ENCODE results near the gene NECAB3. TPM values are rescaled to one million over a fixed set of nuclear protein-coding genes. Genes with fewer than 3 reads are reported as not detected.

Gene NECAB3
- total RNA-seq, 5 donors from 2014 or later (not counting 1 experiment from before 2014, with no cell fraction given) = 8.5 to 33.9 (median 28.9) TPM

GRCh38 chr20:33675136-33675959, 1.1 kb upstream of the NECAB3 start:
- POLR2A ChIA-PET = no interaction called here
- ATAC-seq (replicated peaks in 1 of 4) = no peak
- Mint-ChIP-seq H3K4me1 (peaks cover 42 to 50% (median 49%) of the 10 kb centered on the region in 3 donors), H3K27ac (peak overlapping the region; percentile 24 to 62), H3K4me3 (peak overlapping the region; percentile 53 to 84 (median 79)), H3K27me3 (no peaks in the 10 kb centered on the region), H3K36me3 (no peaks in the 10 kb centered on the region), H3K9me3 (no peaks in the 10 kb centered on the region)
- Histone ChIP-seq H3K4me1 (ENCODE audit: control insufficient read depth in 1 of 2, extremely low read depth in 1 of 2, insufficient read depth in 2 of 2, low read length in 2 of 2) (peaks cover 20 to 59% of the 10 kb centered on the region in 2 experiments), H3K36me3 (ENCODE audit: control insufficient read depth in 2 of 2, extremely low read depth in 1 of 2, insufficient read depth in 1 of 2, low read length in 1 of 2) (no peaks in the 10 kb centered on the region), H3K27me3 (replicated peaks in 1 of 2; ENCODE audit: control insufficient read depth in 2 of 2, extremely low read depth in 1 of 2, insufficient read depth in 2 of 2, low read length in 1 of 2) (peaks cover 0 to 3% of the 10 kb centered on the region in 2 experiments), H3K4me3 (ENCODE audit: control insufficient read depth in 1 of 2, extremely low read depth in 1 of 2, low read length in 1 of 2) (no peak overlapping the region), H3K9me3 (no peaks in the 10 kb centered on the region), H3K27ac (ENCODE audit: low read length) (no peak overlapping the region)
- DNase-seq = no peak
- CTCF ChIA-PET = no interaction called here
- 98% methylated on average over 5 of the region's 16 CpGs for WGBS (ENCODE audit: insufficient coverage)

GRCh38 chr20:33673410-33674293, 576 bp downstream of the NECAB3 start:
- H3K9me3 Mint-ChIP-seq = no peaks in the 10 kb centered on the region
- WGBS (ENCODE audit: insufficient coverage) = 19% methylated on average over 24 of the region's 29 CpGs
- Histone ChIP-seq H3K27me3 (replicated peaks in 1 of 2; ENCODE audit: control insufficient read depth in 2 of 2, extremely low read depth in 1 of 2, insufficient read depth in 2 of 2, low read length in 1 of 2) (peaks cover 0 to 3% of the 10 kb centered on the region in 2 experiments), H3K4me1 (ENCODE audit: control insufficient read depth in 1 of 2, extremely low read depth in 1 of 2, insufficient read depth in 2 of 2, low read length in 2 of 2) (peaks cover 10 to 42% of the 10 kb centered on the region in 2 experiments), H3K36me3 (ENCODE audit: control insufficient read depth in 2 of 2, extremely low read depth in 1 of 2, insufficient read depth in 1 of 2, low read length in 1 of 2) (no peaks in the 10 kb centered on the region), H3K4me3 (ENCODE audit: control insufficient read depth in 1 of 2, extremely low read depth in 1 of 2, low read length in 1 of 2) (peak overlapping the region; percentile 20 to 58), H3K27ac (ENCODE audit: low read length) (no peak overlapping the region), H3K9me3 (no peaks in the 10 kb centered on the region)
- H3K4me3 Mint-ChIP-seq = peak overlapping the region; percentile 80 to 88 (median 84)
- POLR2A ChIA-PET = no interaction called here
- peaks cover 28 to 40% (median 32%) of the 10 kb centered on the region in 3 donors for H3K4me1 Mint-ChIP-seq
- CTCF ChIA-PET = interaction anchor here in 1 of 2 donors (0.5 kb wide), 1 partner anchor 173 kb away, joined by 4 read pairs; no protein-coding TSS in a partner anchor
- no peaks in the 10 kb centered on the region for H3K36me3 Mint-ChIP-seq
- DNase-seq = no peak
- H3K27me3 Mint-ChIP-seq = no peaks in the 10 kb centered on the region
- peak in 2 of 4 experiments; percentile 29 to 35 for ATAC-seq (replicated peaks in 1 of 4)
- peak overlapping the region in 1 of 2 donors; percentile 80 for H3K27ac Mint-ChIP-seq

- DNase-seq (no peak), ATAC-seq (replicated peaks in 1 of 4) (no peak)
- Mint-ChIP-seq H3K36me3 (no peaks in the 10 kb centered on the region), H3K4me3 (peak overlapping the region; percentile 80 to 88 (median 84)), H3K27me3 (no peaks in the 10 kb centered on the region), H3K4me1 (peaks cover 27 to 38% (median 31%) of the 10 kb centered on the region in 3 donors), H3K27ac (peak overlapping the region; percentile 56 to 64), H3K9me3 (no peaks in the 10 kb centered on the region)
- Histone ChIP-seq H3K36me3 (ENCODE audit: control insufficient read depth in 2 of 2, extremely low read depth in 1 of 2, insufficient read depth in 1 of 2, low read length in 1 of 2) (no peaks in the 10 kb centered on the region), H3K27ac (ENCODE audit: low read length) (no peak overlapping the region), H3K4me1 (ENCODE audit: control insufficient read depth in 1 of 2, extremely low read depth in 1 of 2, insufficient read depth in 2 of 2, low read length in 2 of 2) (peaks cover 4 to 42% of the 10 kb centered on the region in 2 experiments), H3K4me3 (ENCODE audit: control insufficient read depth in 1 of 2, extremely low read depth in 1 of 2, low read length in 1 of 2) (no peak overlapping the region), H3K27me3 (replicated peaks in 1 of 2; ENCODE audit: control insufficient read depth in 2 of 2, extremely low read depth in 1 of 2, insufficient read depth in 2 of 2, low read length in 1 of 2) (peaks cover 0 to 3% of the 10 kb centered on the region in 2 experiments), H3K9me3 (no peaks in the 10 kb centered on the region)
- CTCF ChIA-PET = no interaction called here
- 80% methylated on average over 2 of the region's 4 CpGs for WGBS (ENCODE audit: insufficient coverage)
- POLR2A ChIA-PET = no interaction called here
These were observed 1.2 kb downstream of the NECAB3 start for GRCh38 chr20:33673114-33673409.

GRCh38 chr20:33672426-33673113, 1.7 kb downstream of the NECAB3 start:
- H3K4me1 ChIP-seq (ENCODE audit: control insufficient read depth in 1 of 2, extremely low read depth in 1 of 2, insufficient read depth in 2 of 2, low read length in 2 of 2) = peaks cover 3 to 45% of the 10 kb centered on the region in 2 experiments
- no peak overlapping the region for H3K27ac ChIP-seq (ENCODE audit: low read length)
- CTCF ChIA-PET = no interaction called here
- H3K9me3 Mint-ChIP-seq = no peaks in the 10 kb centered on the region
- H3K9me3 ChIP-seq = no peaks in the 10 kb centered on the region
- H3K4me1 Mint-ChIP-seq = peaks cover 24 to 34% (median 29%) of the 10 kb centered on the region in 3 donors
- H3K27me3 ChIP-seq (replicated peaks in 1 of 2; ENCODE audit: control insufficient read depth in 2 of 2, extremely low read depth in 1 of 2, insufficient read depth in 2 of 2, low read length in 1 of 2) = peaks cover 0 to 3% of the 10 kb centered on the region in 2 experiments
- WGBS (ENCODE audit: insufficient coverage) = 90% methylated on average over 14 of the region's 17 CpGs
- H3K4me3 ChIP-seq (ENCODE audit: control insufficient read depth in 1 of 2, extremely low read depth in 1 of 2, low read length in 1 of 2) = no peak overlapping the region
- no peaks in the 10 kb centered on the region for H3K36me3 ChIP-seq (ENCODE audit: control insufficient read depth in 2 of 2, extremely low read depth in 1 of 2, insufficient read depth in 1 of 2, low read length in 1 of 2)
- ATAC-seq (replicated peaks in 1 of 4) (no peak), DNase-seq (no peak)
- H3K4me3 Mint-ChIP-seq = peak overlapping the region; percentile 80 to 88 (median 84)
- POLR2A ChIA-PET = no interaction called here
- H3K27me3 Mint-ChIP-seq = no peaks in the 10 kb centered on the region
- peak overlapping the region; percentile 56 to 64 for H3K27ac Mint-ChIP-seq
- H3K36me3 Mint-ChIP-seq = no peaks in the 10 kb centered on the region

- H3K9me3 Mint-ChIP-seq = no peaks in the 10 kb centered on the region
- H3K36me3 ChIP-seq (ENCODE audit: control insufficient read depth in 2 of 2, extremely low read depth in 1 of 2, insufficient read depth in 1 of 2, low read length in 1 of 2) = no peaks in the 10 kb centered on the region
- no peaks in the 10 kb centered on the region for H3K36me3 Mint-ChIP-seq
- DNase-seq (no peak), ATAC-seq (replicated peaks in 1 of 4) (no peak)
- WGBS (ENCODE audit: insufficient coverage) = 92% methylated on average over 6 of the region's 8 CpGs
- no peak overlapping the region for H3K4me3 ChIP-seq (ENCODE audit: control insufficient read depth in 1 of 2, extremely low read depth in 1 of 2, low read length in 1 of 2)
- H3K4me1 Mint-ChIP-seq = peaks cover 23 to 32% (median 27%) of the 10 kb centered on the region in 3 donors
- no peaks in the 10 kb centered on the region for H3K27me3 Mint-ChIP-seq
- peaks cover 3 to 43% of the 10 kb centered on the region in 2 experiments for H3K4me1 ChIP-seq (ENCODE audit: control insufficient read depth in 1 of 2, extremely low read depth in 1 of 2, insufficient read depth in 2 of 2, low read length in 2 of 2)
- H3K27ac Mint-ChIP-seq = no peak overlapping the region
- H3K4me3 Mint-ChIP-seq = peak overlapping the region; percentile 25 to 84 (median 80)
- POLR2A ChIA-PET = no interaction called here
- H3K27me3 ChIP-seq (replicated peaks in 1 of 2; ENCODE audit: control insufficient read depth in 2 of 2, extremely low read depth in 1 of 2, insufficient read depth in 2 of 2, low read length in 1 of 2) = peaks cover 0 to 3% of the 10 kb centered on the region in 2 experiments
- no peak overlapping the region for H3K27ac ChIP-seq (ENCODE audit: low read length)
- CTCF ChIA-PET = no interaction called here
- H3K9me3 ChIP-seq = no peaks in the 10 kb centered on the region
These were observed 2.5 kb downstream of the NECAB3 start for GRCh38 chr20:33671573-33672288.
